BJ (cell line): ENCODE results near the gene PARP8. TPM values are rescaled to one million over a fixed set of nuclear protein-coding genes. Genes with fewer than 3 reads are reported as not detected.

Experiments
- CTCF ChIA-PET: fragments of 350-600 bp; formaldehyde crosslinking; extraction: SDS; loops from one replicate; lab custom pipeline; 2021; ENCODE audit warnings: antibody characterized with exemption, inconsistent platforms; lab: Yijun Ruan, JAX
- POLR2A ChIA-PET: fragments of 300-600 bp; sonication (Branson Sonifier 250); formaldehyde crosslinking; extraction: SDS; loops from one replicate; lab custom pipeline; 2021; ENCODE audit warnings: antibody characterized with exemption; lab: Charles Lee
- DNase-seq: peaks from one replicate; pipeline ENCODE4 v3.0.0-alpha.2; 2011; ENCODE audit warnings: low read depth
- H3K27me3 ChIP-seq: 2 replicates; pipeline ENCODE4 v1.6.0; 2011; ENCODE audit warnings: low read length; ENCODE audit not compliant: control insufficient read depth, insufficient read depth
- H3K36me3 ChIP-seq: 2 replicates; pipeline ENCODE4 v1.5.1; 2011; ENCODE audit warnings: low read length; ENCODE audit not compliant: control insufficient read depth, insufficient read depth
- H3K4me3 ChIP-seq: 2 replicates; pipeline ENCODE4 v1.5.1; 2011; ENCODE audit warnings: low read depth, mild to moderate bottlenecking, control low read depth, low read length
- polyA plus RNA-seq: library from polyadenylated mRNA; depleted of rRNA; stranded (reverse); fragments of >200 nt; gene quantifications from 2 replicates; pipeline ENCODE4 v1.2.3, GENCODE V29; 2011
- TF ChIP-seq, protein P1 (sequence below): IDR thresholded peaks from 2 replicates; pipeline ENCODE4 v1.5.1; 2011; ENCODE audit warnings: low read depth, mild to moderate bottlenecking, control low read depth, inconsistent platforms, low read length, moderate library complexity; ENCODE audit not compliant: insufficient read depth

The PARP8 gene
- polyA plus RNA-seq, 1 experiment: 5.0 TPM

DNA sequence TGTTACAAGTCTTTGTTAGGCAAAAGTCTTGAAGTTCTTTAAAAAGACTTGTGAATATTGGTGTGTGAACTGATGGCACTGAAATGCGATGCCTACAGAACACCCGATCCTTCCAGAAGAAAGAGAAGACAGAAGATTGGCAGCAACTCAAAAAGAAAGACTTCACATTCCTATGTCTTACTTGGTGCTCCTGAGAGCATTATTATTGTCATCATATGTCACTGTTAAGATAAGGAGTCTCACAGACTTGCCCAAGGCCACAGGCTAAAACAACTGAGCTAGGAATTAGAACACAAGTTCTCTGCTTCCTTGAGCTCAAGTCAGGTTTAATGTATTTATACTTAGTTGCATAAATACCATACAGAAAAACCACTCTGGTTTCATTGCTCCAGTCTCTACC, 198.0 kb downstream of the PARP8 start:
- Histone ChIP-seq H3K4me3 (no peak overlapping the region), H3K36me3 (no peaks in the 10 kb centered on the region), H3K27me3 (no peaks in the 10 kb centered on the region)
- DNase-seq: no peak
- TF ChIP-seq, protein P1, sequence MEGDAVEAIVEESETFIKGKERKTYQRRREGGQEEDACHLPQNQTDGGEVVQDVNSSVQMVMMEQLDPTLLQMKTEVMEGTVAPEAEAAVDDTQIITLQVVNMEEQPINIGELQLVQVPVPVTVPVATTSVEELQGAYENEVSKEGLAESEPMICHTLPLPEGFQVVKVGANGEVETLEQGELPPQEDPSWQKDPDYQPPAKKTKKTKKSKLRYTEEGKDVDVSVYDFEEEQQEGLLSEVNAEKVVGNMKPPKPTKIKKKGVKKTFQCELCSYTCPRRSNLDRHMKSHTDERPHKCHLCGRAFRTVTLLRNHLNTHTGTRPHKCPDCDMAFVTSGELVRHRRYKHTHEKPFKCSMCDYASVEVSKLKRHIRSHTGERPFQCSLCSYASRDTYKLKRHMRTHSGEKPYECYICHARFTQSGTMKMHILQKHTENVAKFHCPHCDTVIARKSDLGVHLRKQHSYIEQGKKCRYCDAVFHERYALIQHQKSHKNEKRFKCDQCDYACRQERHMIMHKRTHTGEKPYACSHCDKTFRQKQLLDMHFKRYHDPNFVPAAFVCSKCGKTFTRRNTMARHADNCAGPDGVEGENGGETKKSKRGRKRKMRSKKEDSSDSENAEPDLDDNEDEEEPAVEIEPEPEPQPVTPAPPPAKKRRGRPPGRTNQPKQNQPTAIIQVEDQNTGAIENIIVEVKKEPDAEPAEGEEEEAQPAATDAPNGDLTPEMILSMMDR: no peak
- ChIA-PET POLR2A (no interaction called here), CTCF (no interaction called here)

DNA sequence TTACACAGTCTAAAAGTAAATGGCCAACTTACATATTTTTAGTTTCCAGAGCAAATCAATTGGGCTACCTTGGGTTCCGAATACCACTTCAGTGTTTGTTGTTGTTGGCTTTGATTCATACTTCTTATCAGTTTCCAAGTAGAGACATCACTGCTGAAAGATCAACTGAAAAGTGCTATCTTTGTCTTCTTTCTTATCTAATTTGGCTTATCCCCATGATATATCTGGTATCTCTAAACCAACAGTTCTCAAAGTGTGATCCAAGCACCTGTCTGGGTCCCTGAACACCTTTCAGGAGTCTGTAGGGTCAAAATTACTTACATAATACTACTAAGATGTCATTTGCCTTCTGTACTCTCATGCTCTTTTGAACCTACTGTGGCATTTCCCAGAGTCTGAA, 200.0 kb downstream of the PARP8 start:
- no peak overlapping the region for H3K4me3 ChIP-seq
- H3K36me3 ChIP-seq: no peaks in the 10 kb centered on the region
- no peaks in the 10 kb centered on the region for H3K27me3 ChIP-seq
- no peak for DNase-seq
- TF ChIP-seq, protein P1: no peak
- POLR2A ChIA-PET: no interaction called here
- CTCF ChIA-PET: no interaction called here

DNA sequence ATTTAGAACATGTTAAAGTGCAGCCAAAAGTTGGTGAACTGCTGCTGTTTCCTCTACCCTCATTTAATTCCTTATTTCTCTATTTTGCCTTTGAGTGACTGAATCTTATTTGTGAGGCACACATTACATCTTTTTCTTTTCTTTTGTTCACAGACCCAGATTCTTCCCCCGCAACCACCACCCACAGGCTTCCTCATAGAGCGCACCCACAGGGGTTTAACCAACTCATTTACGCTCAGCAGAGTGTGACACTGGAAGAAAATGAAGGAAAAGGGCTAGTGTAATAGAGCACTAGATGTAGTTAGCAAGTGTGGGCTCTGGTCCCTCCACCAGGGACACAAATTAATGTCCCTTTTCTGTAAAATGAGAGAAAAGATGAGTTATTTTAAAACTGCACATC, 200.7 kb downstream of the PARP8 start:
- no peaks in the 10 kb centered on the region for H3K27me3 ChIP-seq
- no peak for DNase-seq
- no peaks in the 10 kb centered on the region for H3K36me3 ChIP-seq
- POLR2A ChIA-PET: no interaction called here
- CTCF ChIA-PET: no interaction called here
- TF ChIP-seq, protein P1: no peak
- H3K4me3 ChIP-seq: no peak overlapping the region

DNA sequence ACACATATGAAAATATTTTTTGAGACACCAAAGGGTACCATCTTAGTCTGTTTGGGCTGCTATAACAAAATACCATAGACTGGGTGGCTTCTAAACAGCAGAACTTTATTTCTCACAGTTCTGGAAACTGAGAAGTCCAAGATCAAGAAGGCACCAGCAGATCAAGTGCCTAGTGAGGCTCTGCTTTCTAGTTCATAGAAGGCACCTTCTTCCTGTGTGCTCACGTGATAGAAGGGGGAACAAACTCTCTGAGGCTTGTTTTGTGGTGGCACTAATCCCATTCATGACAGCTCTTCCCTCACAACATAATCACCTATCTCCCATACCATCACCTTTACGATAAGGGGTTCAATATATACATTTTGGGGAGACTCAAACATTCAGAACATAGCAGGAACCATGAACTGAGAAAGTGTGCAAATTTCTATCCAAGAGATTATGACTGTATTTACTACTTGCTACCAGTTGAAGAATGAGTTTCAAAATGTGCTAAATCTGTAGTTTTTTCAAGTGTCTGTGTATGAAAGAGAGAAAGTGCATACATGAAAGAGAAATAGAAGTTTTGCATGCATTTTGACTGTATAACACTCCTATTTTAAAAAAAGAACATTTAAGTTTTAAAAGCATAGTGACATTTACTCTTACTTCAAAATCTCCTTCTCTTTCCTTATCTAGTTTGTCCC, 207.3 kb downstream of the PARP8 start:
- ChIA-PET POLR2A (no interaction called here), CTCF (no interaction called here)
- TF ChIP-seq, protein P1: no peak
- no peak for DNase-seq
- Histone ChIP-seq H3K36me3 (no peaks in the 10 kb centered on the region), H3K27me3 (no peaks in the 10 kb centered on the region), H3K4me3 (no peak overlapping the region)

DNA sequence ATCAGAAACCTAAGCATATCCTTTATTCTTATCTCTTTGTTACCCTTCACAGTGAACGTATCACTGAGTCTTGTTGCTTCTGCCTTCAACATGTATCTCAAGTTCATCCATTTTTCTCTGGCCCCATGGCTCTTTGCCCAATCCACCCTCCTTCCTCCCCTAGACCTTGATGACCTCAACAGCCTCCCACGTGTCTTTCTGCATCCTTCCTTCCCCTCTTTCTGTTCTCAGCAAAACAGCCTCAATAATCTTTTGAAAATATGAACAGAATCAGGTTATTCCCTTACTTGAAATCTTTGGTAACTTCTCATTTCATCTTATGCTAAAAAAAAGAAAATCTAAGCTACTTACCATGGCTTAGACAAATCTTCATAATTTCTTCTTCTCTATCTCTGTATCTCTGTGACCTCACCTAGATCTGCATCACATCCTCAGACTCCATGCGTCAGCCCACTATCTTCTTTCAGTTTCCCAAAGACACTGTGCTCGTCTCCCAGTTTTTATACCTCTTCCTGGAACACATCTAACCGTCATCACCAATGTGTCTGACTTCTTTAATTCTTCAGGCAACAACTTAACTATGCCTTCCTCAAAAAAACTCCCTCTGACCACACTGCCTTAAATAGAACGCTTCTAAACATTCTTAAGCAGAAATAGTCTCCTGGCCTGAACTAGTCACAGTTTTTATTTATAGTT, 208.0 kb downstream of the PARP8 start:
- DNase-seq: no peak
- Histone ChIP-seq H3K27me3 (no peaks in the 10 kb centered on the region), H3K4me3 (no peak overlapping the region), H3K36me3 (no peaks in the 10 kb centered on the region)
- TF ChIP-seq, protein P1: no peak
- ChIA-PET POLR2A (no interaction called here), CTCF (no interaction called here)
